SHP77 (cell line): ENCODE data around the gene FAAP20.

Source experiments
- DNase-seq, 2 experiments: peaks; one replicate each; lab custom pipeline; 2025; lab: John Stamatoyannopoulos, UW

FAAP20 gene

DNA sequence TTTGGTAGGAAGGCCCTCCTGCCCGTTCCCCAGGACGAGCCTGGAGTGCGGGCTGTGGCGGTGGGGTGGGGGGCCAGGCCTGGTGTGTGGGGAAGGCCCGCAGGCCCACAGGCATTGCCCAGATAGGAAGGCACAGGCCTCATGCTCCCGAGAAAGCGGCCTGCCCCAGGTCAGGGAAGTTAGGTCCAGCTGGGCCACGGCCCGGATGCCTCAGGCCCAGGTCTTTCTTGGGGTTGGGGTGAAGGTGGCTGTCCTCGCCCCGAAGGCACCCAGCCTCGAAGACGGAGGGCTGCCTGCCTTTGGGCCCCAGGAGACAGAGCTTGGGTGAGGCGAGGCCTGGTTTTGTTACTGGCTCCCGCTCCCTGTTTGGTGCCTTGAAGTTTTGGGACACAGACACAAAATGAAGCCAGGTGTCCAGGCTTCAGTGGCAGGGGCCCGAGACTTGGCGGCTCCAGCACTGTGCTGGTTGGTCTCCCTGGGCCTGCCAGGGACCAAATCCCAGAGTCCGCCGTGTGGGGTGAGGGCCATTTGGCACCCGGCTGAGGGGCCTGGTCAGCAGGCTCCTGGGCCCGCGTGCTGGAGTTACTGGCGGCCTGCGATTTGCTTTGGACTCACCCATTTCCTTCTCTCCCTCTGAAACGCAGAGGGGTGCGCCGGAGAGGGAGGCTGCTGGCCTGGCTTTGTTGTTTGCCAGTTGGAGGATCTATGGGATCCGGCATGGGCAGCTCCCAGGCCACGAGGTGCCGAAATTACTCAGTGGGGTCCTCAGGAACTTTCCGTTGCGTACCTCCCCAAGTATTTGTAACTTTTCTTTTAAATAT, 35.5 kb upstream of the FAAP20 start:
- DNase-seq: no peak

DNA sequence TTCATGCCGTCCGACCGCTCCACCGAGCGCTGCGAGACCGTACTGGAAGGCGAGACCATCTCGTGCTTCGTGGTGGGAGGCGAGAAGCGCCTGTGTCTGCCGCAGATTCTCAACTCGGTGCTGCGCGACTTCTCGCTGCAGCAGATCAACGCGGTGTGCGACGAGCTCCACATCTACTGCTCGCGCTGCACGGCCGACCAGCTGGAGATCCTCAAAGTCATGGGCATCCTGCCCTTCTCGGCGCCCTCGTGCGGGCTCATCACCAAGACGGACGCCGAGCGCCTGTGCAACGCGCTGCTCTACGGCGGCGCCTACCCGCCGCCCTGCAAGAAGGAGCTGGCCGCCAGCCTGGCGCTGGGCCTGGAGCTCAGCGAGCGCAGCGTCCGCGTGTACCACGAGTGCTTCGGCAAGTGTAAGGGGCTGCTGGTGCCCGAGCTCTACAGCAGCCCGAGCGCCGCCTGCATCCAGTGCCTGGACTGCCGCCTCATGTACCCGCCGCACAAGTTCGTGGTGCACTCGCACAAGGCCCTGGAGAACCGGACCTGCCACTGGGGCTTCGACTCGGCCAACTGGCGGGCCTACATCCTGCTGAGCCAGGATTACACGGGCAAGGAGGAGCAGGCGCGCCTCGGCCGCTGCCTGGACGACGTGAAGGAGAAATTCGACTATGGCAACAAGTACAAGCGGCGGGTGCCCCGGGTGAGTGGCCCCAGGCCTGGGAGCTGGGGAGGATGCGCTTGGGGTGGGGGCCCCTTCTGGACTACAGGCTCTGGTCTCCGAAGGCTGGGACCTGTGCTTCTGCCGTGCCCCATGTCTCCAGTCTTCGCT, 34.7 kb upstream of the FAAP20 start:
- DNase-seq: peak in 1 of 2 experiments; percentile 39

DNA sequence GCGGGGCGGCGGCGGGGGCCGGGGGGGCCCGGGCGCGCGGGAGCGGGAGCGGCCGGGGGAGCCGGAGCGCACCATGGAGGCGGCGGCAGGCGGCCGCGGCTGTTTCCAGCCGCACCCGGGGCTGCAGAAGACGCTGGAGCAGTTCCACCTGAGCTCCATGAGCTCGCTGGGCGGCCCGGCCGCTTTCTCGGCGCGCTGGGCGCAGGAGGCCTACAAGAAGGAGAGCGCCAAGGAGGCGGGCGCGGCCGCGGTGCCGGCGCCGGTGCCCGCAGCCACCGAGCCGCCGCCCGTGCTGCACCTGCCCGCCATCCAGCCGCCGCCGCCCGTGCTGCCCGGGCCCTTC, 34.1 kb upstream of the FAAP20 start:
- no peak for DNase-seq

DNA sequence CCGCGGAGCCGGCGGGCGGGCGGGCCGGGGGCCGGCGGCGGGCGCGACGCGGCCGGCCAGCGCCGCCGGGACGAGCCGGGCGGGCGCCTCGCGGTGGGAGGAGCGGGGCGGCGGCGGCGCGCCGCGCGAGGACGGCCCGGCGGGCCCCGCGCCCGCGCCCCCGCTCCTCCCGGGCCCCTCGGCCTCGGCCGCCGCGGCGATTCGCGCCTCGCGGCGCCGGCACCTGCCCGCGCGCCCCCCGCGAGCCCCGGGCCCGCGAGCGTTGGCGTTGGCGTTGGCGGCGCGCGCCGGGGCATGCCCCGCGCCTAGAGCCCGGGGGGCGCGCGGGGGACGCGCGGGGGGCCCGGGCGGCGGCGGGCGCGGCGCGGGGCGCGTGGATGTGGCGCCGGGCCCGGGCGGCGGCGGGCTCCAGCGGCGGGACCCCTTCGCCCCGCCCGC, 33.6 kb upstream of the FAAP20 start, which contains the start of gene SKI:
Gene SKI, plus strand, starts transcription at position 163 of the 438 bp plus-strand sequence. CDS start 448 bp downstream, outside the sequence.
- no peak for DNase-seq

DNA sequence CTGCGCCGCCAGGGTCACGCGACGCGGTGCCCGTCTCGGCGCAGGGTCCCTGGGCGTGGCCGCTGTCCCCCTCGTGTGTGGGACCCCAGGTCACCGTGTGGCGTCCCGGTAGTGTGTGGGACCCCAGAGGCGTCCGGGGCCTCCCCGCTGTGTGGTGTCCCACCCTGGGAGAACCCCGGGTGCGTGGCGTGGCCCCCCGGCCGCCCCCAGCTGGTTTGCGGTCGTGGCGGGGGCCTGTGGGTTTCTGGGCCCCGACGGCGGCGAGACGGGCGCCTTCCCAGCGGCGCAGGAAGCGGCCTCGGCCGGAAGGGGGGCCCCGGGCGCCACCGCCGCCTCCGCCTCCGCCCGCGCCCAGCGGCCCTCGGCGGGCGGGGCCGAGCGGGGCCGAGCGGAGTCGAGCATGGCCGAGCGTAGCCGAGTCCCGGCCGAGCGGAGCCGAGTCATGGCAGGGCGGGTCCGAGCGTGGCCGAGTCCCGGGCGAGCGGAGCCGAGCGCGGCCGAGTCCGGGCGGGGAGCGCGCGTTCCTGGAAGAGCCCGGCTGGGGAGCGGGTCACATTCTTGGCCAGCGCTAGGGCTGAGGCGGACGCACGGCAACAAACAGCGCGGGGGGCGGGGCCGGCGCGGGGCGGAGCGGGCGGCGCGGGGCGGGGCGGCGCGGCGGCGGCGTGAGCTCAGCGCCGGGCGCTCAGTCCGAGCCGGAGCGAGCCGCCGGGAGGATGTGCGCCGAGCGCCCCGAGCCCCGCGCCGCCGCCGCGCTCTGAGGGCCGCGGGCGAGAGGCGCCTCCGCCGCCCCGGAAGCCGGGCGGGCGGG, 33.0 kb upstream of the FAAP20 start:
- peak; percentile 88 to 92 for DNase-seq

DNA sequence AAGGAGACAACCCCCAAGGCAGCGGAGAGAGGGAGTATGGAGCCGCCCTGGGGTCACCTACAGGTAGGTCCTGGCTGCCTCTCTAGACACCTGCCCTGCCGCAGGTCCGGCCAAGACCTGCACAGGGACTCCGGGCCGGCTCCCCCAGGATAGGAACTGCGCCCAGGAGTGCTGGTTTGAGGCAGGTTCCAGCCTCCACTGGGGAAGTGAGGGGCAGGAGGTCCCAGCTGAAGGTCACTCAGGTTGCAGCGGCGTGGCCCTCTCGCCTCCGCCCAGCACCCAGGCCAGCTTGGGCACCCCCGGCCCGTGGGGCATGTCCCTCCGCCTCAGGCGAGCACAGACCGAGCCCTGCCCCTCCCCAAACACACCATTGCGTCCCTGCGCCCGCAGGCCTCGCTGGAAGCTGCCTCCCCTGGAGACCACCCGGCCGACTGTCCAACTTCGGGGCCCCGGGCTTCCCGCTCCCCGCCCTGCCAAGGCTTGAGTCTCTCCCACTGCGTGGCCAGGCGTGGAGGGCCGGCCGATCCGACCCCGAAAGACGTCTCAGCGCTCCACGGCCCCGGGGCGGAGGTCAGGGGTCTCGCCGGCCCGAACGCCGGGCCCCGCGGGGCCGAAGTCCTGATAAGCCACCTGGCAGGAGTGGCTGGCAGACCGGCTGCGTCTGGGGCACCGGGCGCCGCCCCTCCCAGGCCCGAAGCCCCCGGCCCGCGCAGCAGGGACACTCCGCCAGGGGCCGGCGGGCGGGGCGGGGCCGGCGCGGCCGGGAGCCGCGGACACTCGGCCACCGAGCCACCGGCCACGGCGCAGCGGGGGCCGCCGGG, 32.2 kb upstream of the FAAP20 start:
- DNase-seq: no peak

DNA sequence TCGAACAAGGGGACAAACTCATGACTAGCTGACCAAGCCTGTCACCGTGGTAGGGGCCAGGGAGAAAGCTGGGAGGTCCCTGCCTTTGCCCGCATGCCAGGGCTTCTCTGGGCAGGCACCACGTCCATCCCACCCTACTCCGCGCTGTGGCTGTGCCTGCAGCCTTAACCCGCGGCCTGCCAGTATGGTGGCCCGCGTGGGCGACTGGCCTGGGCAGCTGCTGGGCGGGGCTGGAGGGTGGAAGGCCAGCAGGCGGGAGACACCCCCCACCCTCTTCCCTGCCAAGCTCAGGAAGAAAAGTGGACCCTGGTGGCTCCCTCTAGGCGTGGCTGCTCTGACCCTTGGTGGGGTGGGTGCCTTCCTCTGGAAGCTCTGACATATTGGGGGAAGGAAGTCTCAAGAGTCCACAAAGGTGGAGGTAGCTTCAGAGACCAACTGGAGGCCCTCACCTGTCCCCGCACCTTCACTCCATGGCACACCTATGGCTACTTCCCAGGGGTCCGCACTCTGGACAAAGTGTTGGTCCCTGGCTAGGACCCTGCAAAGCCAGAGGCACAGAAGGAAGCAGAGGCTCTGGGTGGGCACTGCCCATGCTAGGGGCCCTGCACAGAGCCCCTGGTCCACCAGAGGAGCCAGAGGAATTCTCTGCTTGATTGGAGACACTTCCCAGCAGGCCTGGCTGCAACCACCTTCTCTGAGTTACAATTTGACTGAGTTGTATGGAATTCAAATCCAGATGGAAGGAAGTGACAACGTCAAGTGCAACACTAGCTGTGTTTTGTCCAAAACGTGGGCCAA, 30.3 kb upstream of the FAAP20 start:
- DNase-seq: no peak

DNA sequence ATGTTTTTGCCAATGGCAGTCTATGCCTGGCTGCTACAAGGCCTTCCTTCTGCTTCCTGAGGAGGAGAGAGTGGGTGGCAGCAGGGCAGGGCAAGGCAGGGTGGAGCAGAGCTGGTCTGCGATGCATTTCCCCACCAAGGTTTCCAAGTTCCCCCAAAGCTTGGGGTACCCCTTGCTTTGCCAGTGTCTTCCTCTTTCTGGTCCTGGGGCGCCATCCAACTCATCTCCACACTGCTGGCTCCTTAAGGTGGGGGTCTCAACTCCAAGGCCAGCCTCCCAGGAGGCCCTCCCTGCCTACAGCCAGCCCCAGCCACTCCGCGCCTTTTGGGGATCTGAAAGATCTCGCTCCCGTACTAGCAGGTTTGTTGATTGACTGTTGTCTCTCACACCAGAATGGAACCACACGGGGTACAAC, 29.6 kb upstream of the FAAP20 start:
- DNase-seq: no peak

DNA sequence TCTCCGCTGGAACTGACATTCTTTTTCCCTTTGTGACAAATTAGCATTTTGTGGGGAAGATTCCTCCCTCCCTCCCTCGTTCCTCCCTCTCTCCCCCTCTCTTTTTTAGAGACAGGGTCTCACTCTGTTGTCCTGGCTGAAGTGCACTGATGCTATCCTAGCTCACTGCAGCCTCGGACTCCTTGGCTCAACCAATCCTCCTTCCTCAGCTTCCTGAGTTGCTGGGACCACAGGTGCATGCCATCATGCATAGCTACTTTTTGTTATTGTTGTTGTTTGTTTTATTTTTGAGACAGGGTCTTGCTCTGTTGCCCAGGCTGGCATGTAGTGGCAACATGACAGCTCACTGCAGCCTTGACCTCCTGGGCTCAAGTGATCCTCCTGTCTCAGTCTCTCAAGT, 26.7 kb upstream of the FAAP20 start:
- DNase-seq: no peak

DNA sequence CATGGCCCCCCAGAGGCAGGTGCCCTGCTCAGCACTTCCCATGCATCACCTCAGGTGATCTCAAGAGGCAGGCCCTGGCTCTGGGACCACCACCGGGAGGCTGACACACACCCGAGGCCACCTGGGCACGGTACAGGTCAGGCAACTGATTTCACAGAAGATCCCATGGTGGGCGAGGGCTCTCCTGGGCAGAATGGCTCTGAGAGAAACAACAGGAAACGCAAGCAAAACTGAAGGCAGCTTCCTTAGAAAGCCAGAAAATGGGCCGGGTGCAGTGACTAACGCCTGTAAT, 22.1 kb upstream of the FAAP20 start:
- no peak for DNase-seq

DNA sequence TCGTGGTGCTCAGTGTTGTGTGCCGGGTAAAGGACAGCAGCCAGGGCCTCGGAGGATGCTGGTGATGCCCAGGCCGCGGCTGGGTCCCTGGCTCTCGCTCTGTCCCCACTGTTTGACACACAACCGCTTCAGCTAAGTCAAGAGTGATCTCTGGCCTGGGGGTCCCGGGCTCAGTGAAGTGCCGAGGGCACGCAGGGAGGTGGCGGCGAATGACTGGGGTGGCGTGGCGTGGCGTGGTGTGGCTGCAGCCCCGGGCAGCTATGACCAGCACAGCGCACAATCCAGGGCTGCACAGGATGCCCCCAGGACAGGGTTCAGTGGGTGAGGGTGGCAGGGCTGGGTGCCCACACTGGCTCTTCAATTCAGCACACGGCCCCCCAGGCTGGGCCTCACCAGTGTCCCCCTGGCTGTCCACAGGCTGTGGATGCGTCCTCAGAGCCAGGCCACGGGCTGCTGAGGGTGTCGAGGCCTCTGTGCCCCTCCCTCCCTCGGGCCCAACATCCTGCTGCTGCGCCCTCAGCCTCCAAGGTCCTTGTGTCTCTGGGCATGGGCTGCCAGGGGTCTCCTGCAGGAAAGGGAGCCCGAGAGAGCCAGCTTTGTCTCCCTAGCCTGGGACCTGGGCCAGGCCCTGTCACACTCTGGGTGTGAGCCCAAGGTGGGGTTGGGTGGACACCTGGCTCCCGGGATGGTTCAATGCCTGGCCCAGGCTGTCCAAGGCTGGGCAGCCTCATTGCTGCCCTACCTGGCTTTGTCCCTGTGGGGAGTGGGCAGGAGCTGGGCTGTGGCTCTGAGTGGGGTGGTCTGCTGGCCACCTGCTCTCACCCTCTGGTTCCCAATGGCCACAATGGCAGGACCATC, 21.6 kb upstream of the FAAP20 start:
- no peak for DNase-seq

DNA sequence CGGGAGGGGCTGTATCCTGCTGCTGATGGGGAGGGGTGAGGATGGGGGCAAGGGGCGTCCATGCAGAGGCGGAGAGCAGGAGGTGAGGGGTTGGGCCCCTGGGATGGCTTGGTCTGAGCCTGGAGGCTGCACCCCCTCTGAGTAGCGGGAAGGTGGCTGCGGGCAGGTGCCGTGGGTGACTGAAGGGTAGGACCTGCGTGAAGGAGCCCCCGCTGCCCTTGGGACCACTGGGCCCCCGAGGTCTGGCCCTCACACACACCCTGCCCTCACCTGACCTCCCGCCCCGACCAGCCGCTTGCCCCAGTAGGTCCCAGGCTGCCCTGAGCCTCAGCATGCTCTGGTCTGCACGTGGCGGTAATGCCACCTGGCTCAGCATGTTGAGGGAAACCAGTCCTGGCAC, 20.8 kb upstream of the FAAP20 start:
- no peak for DNase-seq

DNA sequence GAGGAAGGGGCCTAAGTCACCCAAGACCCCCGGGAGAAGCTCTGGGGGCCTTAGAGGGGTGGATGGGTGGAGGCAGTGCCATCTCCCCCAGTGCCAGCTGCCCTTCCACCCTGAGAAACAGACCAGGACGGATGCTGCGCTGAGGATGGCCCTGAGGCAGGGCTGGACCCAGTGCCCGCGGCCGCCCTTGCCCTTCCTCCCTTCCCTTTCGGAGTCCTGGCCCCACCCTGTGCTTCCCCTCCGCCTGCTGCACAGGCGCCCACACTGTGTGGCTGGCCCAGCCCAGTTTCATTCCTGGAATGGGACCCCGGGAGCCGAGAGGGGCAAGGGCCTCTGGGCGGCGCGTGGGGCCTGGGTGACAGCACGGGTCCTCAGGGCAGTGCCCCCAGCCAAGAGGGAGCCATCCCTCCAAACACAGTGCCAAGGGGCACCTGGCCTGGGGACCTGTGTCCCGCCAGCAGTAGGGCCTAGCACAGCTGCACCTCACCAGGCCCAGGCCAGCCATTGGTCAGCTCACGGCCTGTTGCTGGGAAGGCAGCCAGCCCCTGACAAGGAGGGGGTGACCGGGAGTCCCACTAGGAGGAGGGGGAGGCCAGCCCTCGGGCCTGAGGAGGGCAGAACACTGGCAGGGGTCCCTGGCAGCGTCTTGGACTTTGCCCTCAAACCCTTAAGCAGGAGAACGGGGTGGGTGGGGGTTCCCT, 20.1 kb upstream of the FAAP20 start:
- no peak for DNase-seq

DNA sequence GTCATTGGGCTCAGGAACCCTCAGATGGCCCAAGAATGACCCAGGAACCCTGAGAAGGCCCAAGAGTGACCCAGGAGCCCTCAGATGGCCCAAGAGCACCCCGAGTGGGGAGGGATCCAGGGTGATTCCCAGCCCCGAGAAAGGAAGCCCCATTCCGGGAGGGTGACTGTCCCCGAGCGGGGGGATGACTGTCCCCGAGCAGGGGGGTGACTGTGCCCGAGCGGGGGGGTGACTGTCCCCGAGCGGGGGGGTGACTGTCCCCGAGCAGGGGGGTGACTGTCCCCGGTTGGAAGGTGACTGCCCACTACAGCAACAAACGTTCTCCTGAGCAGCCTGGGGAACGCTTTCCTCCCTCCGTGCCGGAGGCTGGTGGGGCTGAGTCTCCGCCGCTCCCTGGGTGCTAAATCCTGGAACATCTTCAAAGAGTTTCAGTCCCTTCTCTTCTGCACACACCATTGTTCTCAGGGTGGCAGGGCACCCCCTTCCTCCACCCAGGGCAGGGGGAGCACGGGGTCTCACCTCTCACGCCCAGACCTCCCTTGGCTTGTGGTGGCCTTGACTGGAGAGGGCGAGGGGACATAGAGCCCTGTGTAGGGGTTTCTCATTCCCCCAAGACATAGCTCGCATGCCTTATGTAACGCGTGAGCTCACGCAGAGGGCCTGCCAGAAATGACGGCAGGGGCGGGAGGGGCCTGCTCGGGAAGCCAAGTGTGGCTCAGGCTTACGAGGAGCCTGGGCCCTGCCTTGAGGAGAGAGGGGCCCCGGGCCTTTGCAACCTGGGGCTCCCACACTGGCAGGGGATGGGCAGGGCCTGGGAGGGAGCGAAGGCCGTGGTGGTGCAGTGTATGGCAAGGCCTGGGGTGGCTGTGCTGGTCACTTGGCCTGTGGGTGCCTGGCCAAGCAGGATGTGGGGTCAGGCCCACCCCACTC, 19.3 kb upstream of the FAAP20 start:
- DNase-seq: no peak

DNA sequence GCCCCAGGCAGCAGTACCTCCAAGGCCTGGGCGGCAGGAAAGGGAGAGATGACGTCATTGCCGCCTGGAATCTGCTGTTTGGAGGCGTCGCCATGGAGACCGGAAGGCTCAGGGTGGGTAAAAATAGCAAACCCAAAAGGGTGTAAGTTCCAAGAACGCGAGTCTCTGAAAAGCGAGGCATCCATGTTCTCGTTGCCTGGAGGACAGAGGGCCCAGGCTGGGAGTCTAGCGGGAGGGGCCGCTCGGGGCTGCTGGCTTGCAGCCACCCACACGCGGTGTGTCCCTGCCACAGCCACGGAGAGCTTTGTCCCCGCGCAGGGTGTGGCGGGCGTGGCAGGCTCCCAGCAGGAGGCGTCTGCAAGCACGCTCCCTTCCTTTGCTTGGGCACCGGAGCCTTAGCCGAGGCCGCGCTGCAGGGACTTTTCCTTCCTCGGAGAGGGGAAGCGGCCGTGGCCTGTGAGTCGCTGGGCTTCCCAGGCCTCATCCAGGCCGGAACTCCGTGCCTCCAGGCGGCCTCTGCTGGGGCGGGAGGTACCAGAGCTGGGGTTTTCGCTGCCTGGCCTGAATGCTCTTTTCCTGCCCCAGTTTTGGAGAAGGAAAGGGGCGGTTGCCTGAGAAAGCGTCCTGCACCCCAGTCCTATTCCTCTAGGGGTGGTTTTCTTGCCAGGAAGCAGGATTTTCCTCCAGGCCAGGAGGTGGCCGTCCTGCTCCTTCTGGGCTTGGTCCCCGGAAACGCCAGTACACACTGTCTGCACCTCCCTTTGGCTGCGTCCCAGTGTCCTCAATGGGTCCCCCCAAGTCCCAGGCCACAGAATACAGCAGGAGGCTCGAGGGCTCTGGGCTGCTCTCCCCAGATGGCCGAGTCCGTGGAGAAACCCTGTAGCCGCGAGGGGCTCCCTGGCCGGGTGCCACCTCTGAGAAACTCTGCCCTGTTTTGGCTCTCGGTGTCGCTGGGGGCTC, 18.2 kb upstream of the FAAP20 start:
- peak; percentile 86 to 87 for DNase-seq

DNA sequence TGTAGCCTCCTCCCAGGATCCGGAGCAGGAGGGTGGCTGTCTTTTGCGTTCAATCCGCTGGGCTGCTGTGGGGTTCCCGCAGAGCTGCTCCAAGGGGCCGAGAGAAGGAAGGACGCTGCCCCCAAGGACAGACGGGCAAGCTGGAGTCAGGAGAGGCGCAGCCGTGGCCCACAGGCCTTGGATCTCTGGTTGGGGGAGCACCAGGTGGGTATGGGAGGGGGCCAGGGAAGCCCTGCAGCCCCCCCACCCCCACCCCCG, 17.6 kb upstream of the FAAP20 start:
- DNase-seq: no peak

DNA sequence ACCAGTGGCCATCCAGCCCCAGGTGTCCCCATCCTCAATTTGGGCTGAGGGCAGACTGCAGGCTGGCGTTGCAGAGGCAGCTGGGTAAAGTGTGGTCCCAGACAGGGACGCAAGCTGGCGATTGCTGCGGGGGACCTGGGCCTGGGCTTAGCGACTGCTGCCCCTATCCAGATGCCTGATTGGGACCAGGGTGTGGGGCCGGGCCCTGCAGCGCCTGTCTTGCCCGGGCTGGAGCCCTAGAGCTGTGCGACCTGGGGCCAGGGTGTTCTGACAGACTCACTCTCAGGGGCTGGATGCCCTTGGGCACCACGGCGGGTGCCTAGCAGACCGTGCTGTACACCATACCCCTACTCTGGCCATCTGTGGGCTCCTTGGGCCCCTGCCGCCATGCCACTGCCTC, 16.2 kb upstream of the FAAP20 start:
- no peak for DNase-seq
